ENCODE results near the gene GPR39. TPM values are rescaled to one million over a fixed set of nuclear protein-coding genes. Genes with fewer than 3 reads are reported as not detected.

GPR39 gene
- total RNA-seq, 4 donors from 2014 or later = 0.21 to 1.8 (median 0.22) TPM; not detected in 1

DNA sequence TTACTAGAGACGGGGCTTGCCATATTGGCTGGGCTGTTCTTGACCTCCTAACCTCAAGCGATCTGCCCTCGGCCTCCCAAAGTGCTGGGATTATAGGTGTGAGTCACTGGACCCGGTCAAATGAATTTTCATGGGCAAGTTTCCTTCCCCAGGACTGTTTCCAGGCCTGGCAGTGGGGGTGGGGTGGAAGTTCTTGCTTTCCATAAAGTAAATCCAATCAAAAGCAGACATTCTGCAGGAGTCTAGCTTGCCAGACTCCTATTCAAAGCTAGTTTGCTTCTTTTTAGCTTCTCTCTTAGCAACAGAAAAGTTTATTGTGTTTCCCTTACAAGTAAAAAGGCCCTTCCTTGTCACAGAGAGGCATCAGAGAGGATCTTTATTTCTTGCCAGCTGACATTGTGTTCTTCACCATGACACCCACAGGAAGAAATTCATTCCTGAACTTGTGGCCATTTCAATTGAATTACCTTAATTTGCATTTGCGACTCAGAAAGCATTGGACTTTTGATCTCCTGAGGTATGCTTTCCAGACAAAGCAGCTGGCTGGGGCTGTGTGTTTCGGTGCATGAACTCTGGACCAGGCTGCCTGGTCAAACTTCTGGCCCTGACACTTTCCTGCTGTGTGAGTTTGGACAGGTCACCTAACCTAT is 215.5 kb downstream of the GPR39 start:
- TF ChIP-seq EP300 (IDR thresholded peaks at IDR 0.05) = no peak
- TF ChIP-seq CTCF (IDR thresholded peaks at IDR 0.05) = no peak
- no peak for TF ChIP-seq POLR2A (IDR thresholded peaks at IDR 0.05)
- no peak overlapping the region for H3K4me3 ChIP-seq
- H3K4me1 ChIP-seq = peaks cover 0 to 11% (median 2%) of the 10 kb centered on the region in 4 donors
- WGBS, 2 donors = 28 to 36% methylated on average over 6 of the region's 6 CpGs
- no peak overlapping the region for H3K27ac ChIP-seq
- H3K27me3 ChIP-seq = no peaks in the 10 kb centered on the region
- no peak for DNase-seq (ENCODE audit: low spot score in 2 of 2)
- no peaks in the 10 kb centered on the region for H3K36me3 ChIP-seq
- no peaks in the 10 kb centered on the region for H3K9me3 ChIP-seq

DNA sequence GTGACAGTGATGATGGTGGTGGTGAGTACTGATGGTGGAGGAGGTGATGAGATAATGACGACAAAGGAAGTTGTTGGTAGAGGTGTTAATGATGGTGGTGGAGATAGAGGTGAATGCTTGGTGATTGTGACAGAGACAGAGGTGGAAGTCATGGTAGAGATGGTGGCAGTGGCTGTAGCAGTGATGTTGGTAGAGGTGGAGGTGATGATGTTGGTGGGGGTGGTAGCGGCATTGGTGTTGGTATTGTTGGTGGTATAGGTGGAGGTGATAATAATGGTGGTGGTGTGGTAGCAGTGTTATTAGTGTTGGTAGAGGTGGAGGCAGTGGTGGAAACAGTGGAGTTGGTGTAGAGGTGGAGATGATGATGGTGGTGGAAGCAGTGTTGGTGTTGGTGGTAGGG is 217.0 kb downstream of the GPR39 start:
- no peak overlapping the region for H3K27ac ChIP-seq

DNA sequence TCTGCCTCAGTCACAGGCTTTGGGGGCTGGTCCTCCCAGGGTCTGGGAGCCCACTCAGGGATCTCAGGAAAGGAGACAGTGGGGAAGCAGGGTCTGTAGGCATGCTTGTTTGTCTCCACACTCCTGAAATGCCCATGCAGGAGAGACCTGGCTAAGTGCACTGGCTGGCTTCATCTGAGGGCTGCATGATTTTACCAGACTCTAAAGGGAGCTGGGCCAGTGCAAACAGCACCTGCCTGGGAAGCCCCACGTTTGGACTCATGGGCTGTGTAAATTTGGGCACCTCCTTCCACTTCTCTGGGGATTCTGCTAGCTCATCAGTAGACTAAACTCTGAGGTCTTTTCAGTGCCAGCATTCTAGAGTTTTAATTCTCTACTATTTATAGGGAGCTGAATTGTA is 219.7 kb downstream of the GPR39 start:
- Histone ChIP-seq H3K36me3 (no peaks in the 10 kb centered on the region), H3K27me3 (no peaks in the 10 kb centered on the region), H3K4me1 (peaks cover 0 to 9% (median 2%) of the 10 kb centered on the region in 4 donors), H3K9me3 (no peaks in the 10 kb centered on the region), H3K4me3 (no peak overlapping the region), H3K27ac (no peak overlapping the region)
- 25 to 50% methylated on average over 1 of the region's 1 CpG for WGBS, 2 donors
- TF ChIP-seq EP300 (IDR thresholded peaks at IDR 0.05) = no peak
- no peak for TF ChIP-seq POLR2A (IDR thresholded peaks at IDR 0.05)
- TF ChIP-seq CTCF (IDR thresholded peaks at IDR 0.05) = no peak
- no peak for DNase-seq (ENCODE audit: low spot score in 2 of 2)

More for the DNA sequence above, 217.0 kb downstream of the GPR39 start:
- no peak for TF ChIP-seq CTCF (IDR thresholded peaks at IDR 0.05)
- no peak for TF ChIP-seq EP300 (IDR thresholded peaks at IDR 0.05)
- TF ChIP-seq POLR2A (IDR thresholded peaks at IDR 0.05) = no peak
- no peaks in the 10 kb centered on the region for H3K36me3 ChIP-seq
- H3K9me3 ChIP-seq = no peaks in the 10 kb centered on the region
- DNase-seq (ENCODE audit: low spot score in 2 of 2) = no peak
- peaks cover 0 to 11% (median 2%) of the 10 kb centered on the region in 4 donors for H3K4me1 ChIP-seq
- 93 to 99% methylated on average over 2 of the region's 2 CpGs for WGBS, 2 donors
- H3K27me3 ChIP-seq = no peaks in the 10 kb centered on the region
- H3K4me3 ChIP-seq = no peak overlapping the region

GRCh38 chr2:132638313-132639040 is 221.9 kb downstream of the GPR39 start:
- Histone ChIP-seq H3K27ac (no peak overlapping the region), H3K4me3 (no peak overlapping the region), H3K4me1 (no peaks in the 10 kb centered on the region), H3K36me3 (no peaks in the 10 kb centered on the region), H3K9me3 (no peaks in the 10 kb centered on the region), H3K27me3 (no peaks in the 10 kb centered on the region)
- 81 to 83% methylated on average over 5 of the region's 5 CpGs for WGBS, 2 donors
- TF ChIP-seq POLR2A (IDR thresholded peaks at IDR 0.05) = no peak
- no peak for DNase-seq (ENCODE audit: low spot score in 2 of 2)

GRCh38 chr2:132640116-132640515 is 223.5 kb downstream of the GPR39 start:
- H3K27ac ChIP-seq = no peak overlapping the region
- TF ChIP-seq CTCF (IDR thresholded peaks at IDR 0.05) = no peak
- TF ChIP-seq EP300 (IDR thresholded peaks at IDR 0.05) = no peak
- no peak for TF ChIP-seq POLR2A (IDR thresholded peaks at IDR 0.05)
- no peaks in the 10 kb centered on the region for H3K36me3 ChIP-seq
- no peaks in the 10 kb centered on the region for H3K9me3 ChIP-seq
- no peaks in the 10 kb centered on the region for H3K4me1 ChIP-seq
- H3K4me3 ChIP-seq = no peak overlapping the region
- no peaks in the 10 kb centered on the region for H3K27me3 ChIP-seq
- no peak for DNase-seq (ENCODE audit: low spot score in 2 of 2)

Measured in tibial nerve (tissue), 4 donors.